ENCODE measurements around the gene NHLRC2.
A peak's percentile ranks its signal among the peaks of the same experiment; 100 is the strongest.

Gene NHLRC2

GRCh38 chr10:113854761-113855588 is 514 bp downstream of the NHLRC2 start:
- Histone ChIP-seq H3K79me1 (ENCODE audit: low read length) (peaks cover 4% of the 10 kb centered on the region), H3K36me3 (ENCODE audit: control insufficient read depth, insufficient read depth, low read length) (no peaks in the 10 kb centered on the region), H3K56ac (ENCODE audit: low read length) (peak overlapping the region; percentile 99), H3K4me3 (ENCODE audit: low read length) (peak overlapping the region; percentile 89), H4K8ac (ENCODE audit: low read depth, low read length) (no peak overlapping the region), H3K9ac (ENCODE audit: low read length) (peak overlapping the region; percentile 95), H3K4ac (ENCODE audit: low read depth, low read length) (peak overlapping the region; percentile 25), H3K4me1 (ENCODE audit: control insufficient read depth, low read depth, low read length) (peaks cover 4% of the 10 kb centered on the region), H2BK120ac (ENCODE audit: low read depth, low read length) (peak overlapping the region; percentile 15), H3K4me2 (ENCODE audit: low read length) (peak overlapping the region; percentile 34), H3K27me3 (ENCODE audit: insufficient read depth, low read length, poor library complexity) (no peaks in the 10 kb centered on the region), H3K27ac (ENCODE audit: low read depth, low read length) (peak overlapping the region; percentile 24), H2AK5ac (ENCODE audit: low read length) (no peak overlapping the region), H4K5ac (ENCODE audit: low read length) (no peak overlapping the region), H2BK5ac (ENCODE audit: low read length) (peak overlapping the region; percentile 87), H2BK15ac (replicated peaks; ENCODE audit: low read depth) (no peak overlapping the region), H3K79me2 (ENCODE audit: control insufficient read depth, insufficient read depth, low read length) (peaks cover 10% of the 10 kb centered on the region), H3K23ac (ENCODE audit: low read length) (peak overlapping the region; percentile 82), H3K18ac (ENCODE audit: low read length) (peak overlapping the region; percentile 92)
- peak; percentile 69 for DNase-seq
- no CpG with 5 or more reads among the region's 62 CpGs for WGBS (ENCODE audit: extremely low coverage, insufficient coverage, low lambda C conversion rate)

- Histone ChIP-seq H2BK120ac (ENCODE audit: low read depth, low read length) (no peak overlapping the region), H2BK5ac (ENCODE audit: low read length) (no peak overlapping the region), H3K56ac (ENCODE audit: low read length) (no peak overlapping the region), H2BK15ac (replicated peaks; ENCODE audit: low read depth) (no peak overlapping the region), H3K9ac (ENCODE audit: low read length) (no peak overlapping the region), H3K4me3 (ENCODE audit: low read length) (no peak overlapping the region), H3K27me3 (ENCODE audit: insufficient read depth, low read length, poor library complexity) (no peaks in the 10 kb centered on the region), H3K18ac (ENCODE audit: low read length) (no peak overlapping the region), H3K36me3 (ENCODE audit: control insufficient read depth, insufficient read depth, low read length) (no peaks in the 10 kb centered on the region), H4K5ac (ENCODE audit: low read length) (no peak overlapping the region), H3K23ac (ENCODE audit: low read length) (no peak overlapping the region), H2AK5ac (ENCODE audit: low read length) (no peak overlapping the region), H3K79me1 (ENCODE audit: low read length) (peaks cover 4% of the 10 kb centered on the region), H3K79me2 (ENCODE audit: control insufficient read depth, insufficient read depth, low read length) (peaks cover 10% of the 10 kb centered on the region), H3K4ac (ENCODE audit: low read depth, low read length) (no peak overlapping the region), H3K4me2 (ENCODE audit: low read length) (no peak overlapping the region), H4K8ac (ENCODE audit: low read depth, low read length) (no peak overlapping the region), H3K27ac (ENCODE audit: low read depth, low read length) (no peak overlapping the region), H3K4me1 (ENCODE audit: control insufficient read depth, low read depth, low read length) (peaks cover 4% of the 10 kb centered on the region)
- no CpG with 5 or more reads among the region's 1 CpG for WGBS (ENCODE audit: extremely low coverage, insufficient coverage, low lambda C conversion rate)
- DNase-seq: no peak
These were observed 2.1 kb downstream of the NHLRC2 start for GRCh38 chr10:113856563-113856962.

- no peak overlapping the region for H4K8ac ChIP-seq (ENCODE audit: low read depth, low read length)
- H3K27me3 ChIP-seq (ENCODE audit: insufficient read depth, low read length, poor library complexity): no peaks in the 10 kb centered on the region
- H3K27ac ChIP-seq (ENCODE audit: low read depth, low read length): no peak overlapping the region
- H3K79me1 ChIP-seq (ENCODE audit: low read length): peaks cover 4% of the 10 kb centered on the region
- H3K4me3 ChIP-seq (ENCODE audit: low read length): no peak overlapping the region
- no peak overlapping the region for H2BK120ac ChIP-seq (ENCODE audit: low read depth, low read length)
- no peak overlapping the region for H3K18ac ChIP-seq (ENCODE audit: low read length)
- H2BK15ac ChIP-seq (replicated peaks; ENCODE audit: low read depth): no peak overlapping the region
- no peak overlapping the region for H2AK5ac ChIP-seq (ENCODE audit: low read length)
- H2BK5ac ChIP-seq (ENCODE audit: low read length): no peak overlapping the region
- no peak overlapping the region for H3K4me2 ChIP-seq (ENCODE audit: low read length)
- no peak overlapping the region for H3K23ac ChIP-seq (ENCODE audit: low read length)
- peaks cover 4% of the 10 kb centered on the region for H3K4me1 ChIP-seq (ENCODE audit: control insufficient read depth, low read depth, low read length)
- no peak for DNase-seq
- no peak overlapping the region for H4K5ac ChIP-seq (ENCODE audit: low read length)
- H3K4ac ChIP-seq (ENCODE audit: low read depth, low read length): no peak overlapping the region
- H3K9ac ChIP-seq (ENCODE audit: low read length): no peak overlapping the region
- H3K36me3 ChIP-seq (ENCODE audit: control insufficient read depth, insufficient read depth, low read length): no peaks in the 10 kb centered on the region
- no peak overlapping the region for H3K56ac ChIP-seq (ENCODE audit: low read length)
- H3K79me2 ChIP-seq (ENCODE audit: control insufficient read depth, insufficient read depth, low read length): peaks cover 10% of the 10 kb centered on the region
These were observed 2.7 kb downstream of the NHLRC2 start for GRCh38 chr10:113857210-113857609.

- Histone ChIP-seq H2AK5ac (ENCODE audit: low read length) (no peak overlapping the region), H3K18ac (ENCODE audit: low read length) (no peak overlapping the region), H3K9ac (ENCODE audit: low read length) (no peak overlapping the region), H2BK120ac (ENCODE audit: low read depth, low read length) (no peak overlapping the region), H2BK5ac (ENCODE audit: low read length) (no peak overlapping the region), H3K79me1 (ENCODE audit: low read length) (peaks cover 3% of the 10 kb centered on the region), H3K36me3 (ENCODE audit: control insufficient read depth, insufficient read depth, low read length) (no peaks in the 10 kb centered on the region), H3K27me3 (ENCODE audit: insufficient read depth, low read length, poor library complexity) (no peaks in the 10 kb centered on the region), H3K79me2 (ENCODE audit: control insufficient read depth, insufficient read depth, low read length) (peaks cover 10% of the 10 kb centered on the region), H3K4ac (ENCODE audit: low read depth, low read length) (no peak overlapping the region), H3K56ac (ENCODE audit: low read length) (no peak overlapping the region), H4K8ac (ENCODE audit: low read depth, low read length) (no peak overlapping the region), H3K4me3 (ENCODE audit: low read length) (no peak overlapping the region), H2BK15ac (replicated peaks; ENCODE audit: low read depth) (no peak overlapping the region), H3K4me2 (ENCODE audit: low read length) (no peak overlapping the region), H3K23ac (ENCODE audit: low read length) (no peak overlapping the region), H3K27ac (ENCODE audit: low read depth, low read length) (no peak overlapping the region), H3K4me1 (ENCODE audit: control insufficient read depth, low read depth, low read length) (peaks cover 2% of the 10 kb centered on the region), H4K5ac (ENCODE audit: low read length) (no peak overlapping the region)
- no peak for DNase-seq
- no CpG with 5 or more reads among the region's 2 CpGs for WGBS (ENCODE audit: extremely low coverage, insufficient coverage, low lambda C conversion rate)
These were observed 4.1 kb downstream of the NHLRC2 start for GRCh38 chr10:113858541-113858940.

- no peak overlapping the region for H3K9ac ChIP-seq (ENCODE audit: low read length)
- H4K8ac ChIP-seq (ENCODE audit: low read depth, low read length): no peak overlapping the region
- H3K27ac ChIP-seq (ENCODE audit: low read depth, low read length): no peak overlapping the region
- H3K56ac ChIP-seq (ENCODE audit: low read length): no peak overlapping the region
- no peak overlapping the region for H3K4me3 ChIP-seq (ENCODE audit: low read length)
- no peak overlapping the region for H3K23ac ChIP-seq (ENCODE audit: low read length)
- no peak overlapping the region for H3K18ac ChIP-seq (ENCODE audit: low read length)
- H3K36me3 ChIP-seq (ENCODE audit: control insufficient read depth, insufficient read depth, low read length): no peaks in the 10 kb centered on the region
- H2BK5ac ChIP-seq (ENCODE audit: low read length): no peak overlapping the region
- H3K27me3 ChIP-seq (ENCODE audit: insufficient read depth, low read length, poor library complexity): no peaks in the 10 kb centered on the region
- no peak overlapping the region for H4K5ac ChIP-seq (ENCODE audit: low read length)
- no peak overlapping the region for H3K4me2 ChIP-seq (ENCODE audit: low read length)
- H2BK15ac ChIP-seq (replicated peaks; ENCODE audit: low read depth): no peak overlapping the region
- no peak overlapping the region for H2BK120ac ChIP-seq (ENCODE audit: low read depth, low read length)
- no peak overlapping the region for H2AK5ac ChIP-seq (ENCODE audit: low read length)
- peaks cover 10% of the 10 kb centered on the region for H3K79me2 ChIP-seq (ENCODE audit: control insufficient read depth, insufficient read depth, low read length)
- no peak for DNase-seq
- H3K4me1 ChIP-seq (ENCODE audit: control insufficient read depth, low read depth, low read length): peaks cover 1% of the 10 kb centered on the region
- no peak overlapping the region for H3K4ac ChIP-seq (ENCODE audit: low read depth, low read length)
- WGBS (ENCODE audit: extremely low coverage, insufficient coverage, low lambda C conversion rate): no CpG with 5 or more reads among the region's 2 CpGs
- peaks cover 2% of the 10 kb centered on the region for H3K79me1 ChIP-seq (ENCODE audit: low read length)
These were observed 4.8 kb downstream of the NHLRC2 start for GRCh38 chr10:113859261-113859660.

GRCh38 chr10:113865901-113866300 is 11.4 kb downstream of the NHLRC2 start:
- H4K5ac ChIP-seq (ENCODE audit: low read length): no peak overlapping the region
- no peak overlapping the region for H3K23ac ChIP-seq (ENCODE audit: low read length)
- no peak overlapping the region for H3K27ac ChIP-seq (ENCODE audit: low read depth, low read length)
- H3K4me1 ChIP-seq (ENCODE audit: control insufficient read depth, low read depth, low read length): no peaks in the 10 kb centered on the region
- no peaks in the 10 kb centered on the region for H3K36me3 ChIP-seq (ENCODE audit: control insufficient read depth, insufficient read depth, low read length)
- H3K79me2 ChIP-seq (ENCODE audit: control insufficient read depth, insufficient read depth, low read length): peaks cover 4% of the 10 kb centered on the region
- H2BK120ac ChIP-seq (ENCODE audit: low read depth, low read length): no peak overlapping the region
- no peaks in the 10 kb centered on the region for H3K27me3 ChIP-seq (ENCODE audit: insufficient read depth, low read length, poor library complexity)
- no peak overlapping the region for H3K4me2 ChIP-seq (ENCODE audit: low read length)
- no peak overlapping the region for H3K56ac ChIP-seq (ENCODE audit: low read length)
- H3K79me1 ChIP-seq (ENCODE audit: low read length): peaks cover 3% of the 10 kb centered on the region
- no peak overlapping the region for H2BK15ac ChIP-seq (replicated peaks; ENCODE audit: low read depth)
- H3K18ac ChIP-seq (ENCODE audit: low read length): no peak overlapping the region
- DNase-seq: no peak
- no CpG with 5 or more reads among the region's 3 CpGs for WGBS (ENCODE audit: extremely low coverage, insufficient coverage, low lambda C conversion rate)
- no peak overlapping the region for H2BK5ac ChIP-seq (ENCODE audit: low read length)
- no peak overlapping the region for H3K4me3 ChIP-seq (ENCODE audit: low read length)
- H3K4ac ChIP-seq (ENCODE audit: low read depth, low read length): no peak overlapping the region
- no peak overlapping the region for H2AK5ac ChIP-seq (ENCODE audit: low read length)
- no peak overlapping the region for H3K9ac ChIP-seq (ENCODE audit: low read length)
- H4K8ac ChIP-seq (ENCODE audit: low read depth, low read length): no peak overlapping the region
